Measurements from ENCODE around the gene RANBP9.

GRCh38 chr6:13760307-13761304, 49.0 kb upstream of the RANBP9 start:
- no peak for TF ChIP-seq CTCF (IDR thresholded peaks at IDR 0.05)
- no peak for TF ChIP-seq POLR2A (IDR thresholded peaks at IDR 0.05)
